ENCODE measurements around the gene MMP24OS. TPM values are rescaled to one million over a fixed set of nuclear protein-coding genes. Genes with fewer than 3 reads are reported as not detected.

MMP24OS gene
- total RNA-seq, 1 donor from 2014 or later: 2.9 TPM

GRCh38 chr20:35307666-35308653, 30.0 kb upstream of the MMP24OS start:
- TF ChIP-seq CTCF (IDR thresholded peaks at IDR 0.05) (no peak), EZH2 (IDR thresholded peaks at IDR 0.05) (no peak), EZH2phosphoT487 (IDR thresholded peaks at IDR 0.05) (no peak)
- H2AFZ ChIP-seq (replicated peaks): no peak overlapping the region

GRCh38 chr20:35306931-35307517, 29.1 kb upstream of the MMP24OS start:
- TF ChIP-seq CTCF (IDR thresholded peaks at IDR 0.05) (peak; percentile 81), EZH2phosphoT487 (IDR thresholded peaks at IDR 0.05) (no peak)
- Histone ChIP-seq H3K27ac (no peak overlapping the region), H3K4me2 (no peak overlapping the region), H3K9me3 (ENCODE audit: low read depth) (no peaks in the 10 kb centered on the region), H3F3A (ENCODE audit: low read depth) (no peaks in the 10 kb centered on the region), H3K36me3 (no peaks in the 10 kb centered on the region), H3K9ac (no peak overlapping the region), H4K20me1 (ENCODE audit: low read depth) (no peaks in the 10 kb centered on the region), H3K79me2 (ENCODE audit: low read depth) (no peaks in the 10 kb centered on the region), H3K4me3 (no peak overlapping the region), H2AFZ (replicated peaks) (no peak overlapping the region), H3K27me3 (no peaks in the 10 kb centered on the region), H3K4me1 (no peaks in the 10 kb centered on the region)
- peak; percentile 83 for DNase-seq (ENCODE audit: low spot score)
- Mint-ChIP-seq H3K27ac (no peak overlapping the region), H3K4me1 (peaks cover 3% of the 10 kb centered on the region), H3K4me3 (no peak overlapping the region), H3K9me3 (no peaks in the 10 kb centered on the region), H3K36me3 (peaks cover 4% of the 10 kb centered on the region), H3K27me3 (ENCODE audit: insufficient read depth, low read depth) (no peaks in the 10 kb centered on the region)

More at GRCh38 chr20:35307666-35308653, 30.0 kb upstream of the MMP24OS start:
- H3K36me3 Mint-ChIP-seq: peaks cover 5% of the 10 kb centered on the region
- Histone ChIP-seq H3K9me3 (ENCODE audit: low read depth) (no peaks in the 10 kb centered on the region), H3K9ac (no peak overlapping the region), H3K27ac (no peak overlapping the region), H3K4me2 (no peak overlapping the region), H3K79me2 (ENCODE audit: low read depth) (no peaks in the 10 kb centered on the region), H3K4me3 (no peak overlapping the region), H4K20me1 (ENCODE audit: low read depth) (no peaks in the 10 kb centered on the region), H3K36me3 (no peaks in the 10 kb centered on the region), H3K27me3 (no peaks in the 10 kb centered on the region), H3K4me1 (no peaks in the 10 kb centered on the region), H3F3A (ENCODE audit: low read depth) (no peaks in the 10 kb centered on the region)
- DNase-seq (ENCODE audit: low spot score): no peak
- no peaks in the 10 kb centered on the region for H3K27me3 Mint-ChIP-seq (ENCODE audit: insufficient read depth, low read depth)
- H3K4me3 Mint-ChIP-seq: no peak overlapping the region
- H3K9me3 Mint-ChIP-seq: no peaks in the 10 kb centered on the region
- peaks cover 3% of the 10 kb centered on the region for H3K4me1 Mint-ChIP-seq
- peak overlapping the region; percentile 74 for H3K27ac Mint-ChIP-seq

- Mint-ChIP-seq H3K36me3 (peaks cover 5% of the 10 kb centered on the region), H3K27me3 (ENCODE audit: insufficient read depth, low read depth) (no peaks in the 10 kb centered on the region), H3K4me1 (peaks cover 3% of the 10 kb centered on the region), H3K9me3 (no peaks in the 10 kb centered on the region), H3K4me3 (no peak overlapping the region), H3K27ac (no peak overlapping the region)
- Histone ChIP-seq H3K79me2 (ENCODE audit: low read depth) (no peaks in the 10 kb centered on the region), H3K27me3 (no peaks in the 10 kb centered on the region), H3K36me3 (no peaks in the 10 kb centered on the region), H3K9ac (no peak overlapping the region), H3F3A (ENCODE audit: low read depth) (no peaks in the 10 kb centered on the region), H4K20me1 (ENCODE audit: low read depth) (no peaks in the 10 kb centered on the region), H3K4me3 (no peak overlapping the region), H3K4me2 (no peak overlapping the region), H3K27ac (no peak overlapping the region), H3K4me1 (no peaks in the 10 kb centered on the region), H3K9me3 (ENCODE audit: low read depth) (no peaks in the 10 kb centered on the region), H2AFZ (replicated peaks) (no peak overlapping the region)
- TF ChIP-seq EZH2phosphoT487 (IDR thresholded peaks at IDR 0.05): no peak
- TF ChIP-seq CTCF (IDR thresholded peaks at IDR 0.05): no peak
- TF ChIP-seq EZH2 (IDR thresholded peaks at IDR 0.05): no peak
- no peak for DNase-seq (ENCODE audit: low spot score)
These were observed 28.0 kb upstream of the MMP24OS start for GRCh38 chr20:35305682-35306556.

All from neural progenitor cell (in vitro differentiated cells).